Astrocyte of the spinal cord (primary cell): ENCODE measurements around the gene PCSK2.

Experiments used
- DNase-seq: peaks from one replicate; pipeline ENCODE4 v3.0.0; 2011; ENCODE audit warnings: low read depth, low spot score
- H3K4me3 ChIP-seq: 2 replicates; pipeline ENCODE4 v1.5.1; 2011; ENCODE audit warnings: low read depth, mild to moderate bottlenecking, low read length, moderate library complexity
- CTCF ChIP-seq: IDR thresholded peaks from 2 replicates; pipeline ENCODE4 v1.5.1; 2012; ENCODE audit warnings: low read depth, mild to moderate bottlenecking, low read length, inconsistent platforms
- in situ Hi-C: cut with HindIII; loops from 2 replicates; pipeline ENCODE4 v1.10.0; 2017; ENCODE audit warnings: low sequenced_read_pairs

Gene PCSK2

GRCh38 chr20:17304774-17305173 is 77.9 kb downstream of the PCSK2 start:
- no peak overlapping the region for H3K4me3 ChIP-seq
- no peak for DNase-seq
- no peak for TF ChIP-seq CTCF
- in situ Hi-C loops, result no loop called here

- TF ChIP-seq CTCF, result no peak
- no peak for DNase-seq
- in situ Hi-C loops, result no loop called here
- no peak overlapping the region for H3K4me3 ChIP-seq
These were observed 79.6 kb downstream of the PCSK2 start for GRCh38 chr20:17306427-17306826.

- in situ Hi-C loops, result no loop called here
- DNase-seq, result no peak
- H3K4me3 ChIP-seq, result no peak overlapping the region
- no peak for TF ChIP-seq CTCF
These were observed 87.4 kb downstream of the PCSK2 start for GRCh38 chr20:17314264-17314663.

GRCh38 chr20:17315407-17316231 is 88.8 kb downstream of the PCSK2 start:
- no peak for TF ChIP-seq CTCF
- H3K4me3 ChIP-seq, result no peak overlapping the region
- no peak for DNase-seq
- in situ Hi-C loops, result no loop called here

- DNase-seq, result no peak
- no peak for TF ChIP-seq CTCF
- no peak overlapping the region for H3K4me3 ChIP-seq
- in situ Hi-C loops, result no loop called here
These were observed 89.6 kb downstream of the PCSK2 start for GRCh38 chr20:17316316-17317038.

GRCh38 chr20:17317341-17317740 is 90.5 kb downstream of the PCSK2 start:
- no peak overlapping the region for H3K4me3 ChIP-seq
- in situ Hi-C loops, result no loop called here
- no peak for TF ChIP-seq CTCF
- no peak for DNase-seq
